Mesothelial cell of epicardium (in vitro differentiated cells): ENCODE measurements around the gene AAMP. TPM values are rescaled to one million over a fixed set of nuclear protein-coding genes. Genes with fewer than 3 reads are reported as not detected.

Source experiments
- DNase-seq, 2 experiments: peaks; one replicate each; pipeline ENCODE4 v3.0.0; 2021; ENCODE audit warnings: low spot score in 2 of 2; ENCODE audit not compliant: unreplicated experiment in 2 of 2
- H3K27ac Mint-ChIP-seq: 2 replicates; pipeline ENCODE4 v1.8.0; 2021; ENCODE audit warnings: mixed read lengths
- H3K27me3 Mint-ChIP-seq: 2 replicates; pipeline ENCODE4 v1.8.0; 2021; ENCODE audit warnings: low read depth, mixed read lengths
- H3K36me3 Mint-ChIP-seq: 2 replicates; pipeline ENCODE4 v1.8.0; 2021; ENCODE audit warnings: mixed read lengths
- H3K4me1 Mint-ChIP-seq: 2 replicates; pipeline ENCODE4 v1.8.0; 2021; ENCODE audit warnings: mixed read lengths
- H3K4me3 Mint-ChIP-seq: 2 replicates; pipeline ENCODE4 v1.8.0; 2021; ENCODE audit warnings: mild to moderate bottlenecking, moderate library complexity, mixed read lengths
- H3K9me3 Mint-ChIP-seq: 2 replicates; pipeline ENCODE4 v1.8.0; 2021; ENCODE audit warnings: mixed read lengths
- CTCF ChIP-seq: fragments of 200-600 bp; sonication (generic); IDR thresholded peaks from one replicate; pipeline ENCODE4 v1.5.0; 2021; ENCODE audit warnings: antibody characterized with exemption; ENCODE audit not compliant: unreplicated experiment
- total RNA-seq: library from RNA; stranded (reverse); gene quantifications from 3 replicates; pipeline ENCODE4 v1.2.1, GENCODE V29; 2021

AAMP gene
- total RNA-seq, 1 donor from 2014 or later = 66.6 TPM

GRCh38 chr2:218253232-218253625, 16.7 kb downstream of the AAMP start:
- Mint-ChIP-seq H3K4me1 (peaks cover 4% of the 10 kb centered on the region), H3K36me3 (peaks cover 41% of the 10 kb centered on the region), H3K9me3 (no peaks in the 10 kb centered on the region), H3K27me3 (no peaks in the 10 kb centered on the region), H3K27ac (no peak overlapping the region), H3K4me3 (no peak overlapping the region)
- DNase-seq = no peak
- no peak for TF ChIP-seq CTCF

DNA sequence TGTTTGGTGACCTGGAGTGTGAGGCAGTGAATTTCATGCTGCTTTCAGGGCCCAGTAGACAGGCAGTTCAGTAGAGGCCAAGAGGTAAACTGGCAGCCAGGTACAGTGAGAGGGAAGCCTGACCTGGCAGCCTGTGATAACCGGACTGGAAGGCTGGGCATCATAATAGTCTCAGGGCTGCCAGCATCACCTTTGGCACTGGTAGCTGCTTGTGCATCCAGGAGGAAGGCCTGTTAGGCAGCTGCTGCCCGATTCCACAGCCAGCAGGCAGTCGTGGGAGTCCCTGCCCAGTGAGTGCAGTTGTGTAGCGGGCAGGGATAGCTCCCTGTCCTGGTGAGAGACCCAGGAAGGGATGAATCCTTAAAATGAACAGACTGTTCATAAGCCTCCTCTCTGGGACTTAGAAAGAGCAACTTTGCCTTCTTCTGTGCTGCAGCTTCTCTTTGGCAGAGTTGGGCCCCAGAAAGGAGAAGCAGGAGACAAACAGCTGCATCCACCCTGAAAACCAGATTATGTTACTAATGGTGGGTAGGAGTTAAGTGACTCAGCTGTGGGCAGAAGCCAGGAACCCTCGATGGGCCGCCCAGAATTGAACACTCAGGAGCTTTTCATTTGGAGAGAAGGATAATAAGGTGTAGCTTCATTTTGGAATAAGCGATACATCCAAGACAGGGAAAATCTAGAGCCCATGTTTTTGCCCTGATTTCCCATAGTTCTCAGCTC, 17.3 kb downstream of the AAMP start:
- Mint-ChIP-seq H3K27ac (no peak overlapping the region), H3K9me3 (no peaks in the 10 kb centered on the region), H3K4me3 (no peak overlapping the region), H3K27me3 (no peaks in the 10 kb centered on the region), H3K4me1 (peaks cover 3% of the 10 kb centered on the region), H3K36me3 (peaks cover 45% of the 10 kb centered on the region)
- no peak for TF ChIP-seq CTCF
- no peak for DNase-seq

- H3K27ac Mint-ChIP-seq = peak overlapping the region; percentile 9
Observed at GRCh38 chr2:218249691-218250090, 20.2 kb downstream of the AAMP start.

DNA sequence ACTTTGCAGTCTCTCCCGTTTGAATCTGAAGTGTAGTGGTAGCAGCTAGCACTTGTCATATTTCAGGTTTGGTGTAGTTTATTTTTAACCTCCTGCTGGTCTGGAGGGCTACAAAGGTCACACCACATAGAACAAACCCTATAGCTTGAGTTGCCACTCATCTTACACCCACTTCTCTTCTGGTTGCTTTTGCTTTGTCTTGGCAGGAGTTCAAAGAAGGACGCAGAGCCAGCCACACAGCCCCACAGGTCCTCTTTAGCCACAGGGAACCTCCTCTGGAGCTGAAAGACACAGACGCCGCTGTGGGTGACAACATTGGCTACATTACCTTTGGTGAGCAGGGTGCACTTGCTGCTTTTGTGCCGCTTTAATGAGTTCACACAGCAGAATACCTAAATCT, 24.7 kb downstream of the AAMP start:
- H3K27me3 Mint-ChIP-seq = no peaks in the 10 kb centered on the region
- H3K4me1 Mint-ChIP-seq = no peaks in the 10 kb centered on the region
- no peak for TF ChIP-seq CTCF
- no peak for DNase-seq
- H3K4me3 Mint-ChIP-seq = no peak overlapping the region
- H3K9me3 Mint-ChIP-seq = no peaks in the 10 kb centered on the region
- peaks cover 60% of the 10 kb centered on the region for H3K36me3 Mint-ChIP-seq
- H3K27ac Mint-ChIP-seq = no peak overlapping the region

More at GRCh38 chr2:218249691-218250090, 20.2 kb downstream of the AAMP start:
- H3K27me3 Mint-ChIP-seq = no peaks in the 10 kb centered on the region
- H3K4me1 Mint-ChIP-seq = no peaks in the 10 kb centered on the region
- H3K36me3 Mint-ChIP-seq = peaks cover 55% of the 10 kb centered on the region
- TF ChIP-seq CTCF = no peak
- H3K4me3 Mint-ChIP-seq = no peak overlapping the region
- DNase-seq = no peak
- H3K9me3 Mint-ChIP-seq = no peaks in the 10 kb centered on the region

- H3K4me1 Mint-ChIP-seq = no peaks in the 10 kb centered on the region
- TF ChIP-seq CTCF = no peak
- H3K27ac Mint-ChIP-seq = peak overlapping the region; percentile 2
- no peak overlapping the region for H3K4me3 Mint-ChIP-seq
- H3K36me3 Mint-ChIP-seq = peaks cover 56% of the 10 kb centered on the region
- no peaks in the 10 kb centered on the region for H3K27me3 Mint-ChIP-seq
- no peaks in the 10 kb centered on the region for H3K9me3 Mint-ChIP-seq
- no peak for DNase-seq
Observed at GRCh38 chr2:218244665-218245064, 25.3 kb downstream of the AAMP start.
